HepG2 (cell line): Measurements from ENCODE around the gene ZNF503. TPM values are rescaled to one million over a fixed set of nuclear protein-coding genes. Genes with fewer than 3 reads are reported as not detected.
A peak's percentile ranks its signal among the peaks of the same experiment; 100 is the strongest.

Experiments used
- ATAC-seq: fragments of 200-7000 bp; cut with Tn5 transposase; 3 replicates; pipeline ENCODE4 v1.9.1; 2020; ENCODE audit warnings: mild to moderate bottlenecking, moderate library complexity
- BruUV-seq: library from RNA; stranded (reverse); fragments of 400-500 nt; replicated peaks from 2 replicates; lab custom pipeline; 2021; lab: Mats Ljungman, UMichigan
- CTCF ChIA-PET: fragments of 300-600 bp; formaldehyde crosslinking; extraction: SDS; loops from one replicate; lab custom pipeline; 2021; ENCODE audit warnings: low total read pairs, inconsistent platforms, low intra/inter-chr PET ratio; lab: Yijun Ruan, JAX
- POLR2A ChIA-PET: fragments of 350-600 bp; sonication (Branson Sonifier 250); formaldehyde crosslinking; loops from one replicate; lab custom pipeline; 2020; ENCODE audit warnings: antibody characterized with exemption, inconsistent platforms; lab: Yijun Ruan, JAX
- DNase-seq: peaks from one replicate; pipeline ENCODE4 v3.0.0-alpha.2; 2015; ENCODE audit warnings: low spot score
- FAIRE-seq: peaks from 3 replicates; lab custom pipeline; 2011; peaks lifted over from hg19 to GRCh38; lab: Jason Lieb, UNC
- H2AFZ ChIP-seq: one replicate; pipeline ENCODE4 v1.6.1; 2011; ENCODE audit warnings: low read length, inconsistent platforms
- H3K27ac ChIP-seq: fragments of 300-600 bp; 3 replicates; pipeline ENCODE4 v1.8.0; 2011; ENCODE audit warnings: mixed run types, mild to moderate bottlenecking, mixed read lengths, low read length, inconsistent platforms; ENCODE audit not compliant: insufficient read depth; ENCODE audit errors: extremely low read length
- H3K27me3 ChIP-seq, 2 experiments: fragments of 200-600 bp in 1 of 2; 2 replicates in 1 of 2; 3 replicates in 1 of 2; pipeline versions ENCODE4 v1.6.0 to v1.8.0; 2011; ENCODE audit warnings: low read length in 2 of 2, mild to moderate bottlenecking in 2 of 2, moderate library complexity in 2 of 2, inconsistent platforms in 1 of 2; ENCODE audit not compliant: insufficient read depth in 2 of 2, control insufficient read depth in 1 of 2
- H3K36me3 ChIP-seq, 2 experiments: fragments of 200-600 bp in 1 of 2; replicated peaks in 1 of 2; 2 replicates in 1 of 2; 3 replicates in 1 of 2; pipeline versions ENCODE4 v1.5.1 to v1.8.0; 2011; ENCODE audit warnings: low read length in 2 of 2, inconsistent platforms in 1 of 2; ENCODE audit not compliant: insufficient read depth in 2 of 2, control insufficient read depth in 1 of 2
- H3K4me1 ChIP-seq: 2 replicates; pipeline ENCODE4 v1.5.1; 2012; ENCODE audit warnings: low read length, inconsistent platforms; ENCODE audit not compliant: insufficient read depth
- H3K4me2 ChIP-seq: 2 replicates; pipeline ENCODE4 v1.6.0; 2011; ENCODE audit warnings: low read depth, low read length, inconsistent platforms
- H3K4me3 ChIP-seq, 3 experiments: fragments of 200-600 bp in 1 of 3; sonication (generic), shearing (Covaris generic) in 1 of 3; replicated peaks in 1 of 3; 2 replicates each; pipeline ENCODE4 v1.5.1; 2011 to 2016; ENCODE audit warnings: low read length in 3 of 3, inconsistent platforms in 2 of 3, low read depth in 2 of 3, mild to moderate bottlenecking in 2 of 3, control low read depth in 1 of 3, mixed read lengths in 1 of 3; ENCODE audit not compliant: insufficient read depth in 1 of 3
- H3K79me2 ChIP-seq: one replicate; pipeline ENCODE4 v1.6.1; 2011; ENCODE audit warnings: low read length, inconsistent platforms; ENCODE audit not compliant: insufficient read depth
- H3K9ac ChIP-seq: 2 replicates; pipeline ENCODE4 v1.6.0; 2011; ENCODE audit warnings: mild to moderate bottlenecking, low read depth, low read length, inconsistent platforms; ENCODE audit not compliant: insufficient read depth
- H3K9me3 ChIP-seq: 2 replicates; pipeline ENCODE4 v1.5.1; 2012; ENCODE audit warnings: mild to moderate bottlenecking, low read length
- H4K20me1 ChIP-seq: 2 replicates; pipeline ENCODE4 v1.6.0; 2011; ENCODE audit warnings: inconsistent platforms, mild to moderate bottlenecking, low read length, moderate library complexity; ENCODE audit not compliant: insufficient read depth
- AGO1 ChIP-seq: fragments of 200-400 bp; formaldehyde crosslinking; IDR thresholded peaks from 2 replicates; pipeline ENCODE4 v1.6.1; 2017; ENCODE audit warnings: mild to moderate bottlenecking, low read depth, low read length, moderate library complexity; ENCODE audit not compliant: poor library complexity, severe bottlenecking
- DR1 ChIP-seq: sonication (generic); formaldehyde crosslinking; IDR thresholded peaks from 2 replicates; pipeline ENCODE4 v1.8.0; 2021; ENCODE audit warnings: mild to moderate bottlenecking, missing genetic modification reagents, inconsistent platforms
- EED ChIP-seq: sonication (generic); formaldehyde crosslinking; IDR thresholded peaks from 2 replicates; pipeline ENCODE4 v1.5.0; 2020; ENCODE audit warnings: mild to moderate bottlenecking, missing genetic modification reagents
- FOXJ3 ChIP-seq: sonication (generic); formaldehyde crosslinking; IDR thresholded peaks from 2 replicates; pipeline ENCODE4 v1.4.0; 2020; ENCODE audit warnings: missing genetic modification reagents, mild to moderate bottlenecking, borderline replicate concordance
- HNRNPH1 ChIP-seq: fragments of 200-400 bp; formaldehyde crosslinking; optimal IDR thresholded peaks from 2 replicates; pipeline ENCODE3; 2017; ENCODE audit warnings: mild to moderate bottlenecking, low read depth, low read length
- MBNL3 ChIP-seq: fragments of 250-450 bp; sonication (Bioruptor Pico); conservative IDR thresholded peaks from 2 replicates; pipeline ENCODE4 v1.8.0; 2022; ENCODE audit warnings: mild to moderate bottlenecking, inconsistent platforms
- NONO ChIP-seq, 2 experiments: fragments of 450-650 bp in 1 of 2; sonication (generic) in 1 of 2; formaldehyde crosslinking in 1 of 2; IDR thresholded peaks in 1 of 2; conservative IDR thresholded peaks in 1 of 2; 2 replicates each; pipeline versions ENCODE4 v1.6.1 to v1.8.0; 2017 to 2022; ENCODE audit warnings: mild to moderate bottlenecking in 1 of 2, missing genetic modification reagents in 1 of 2, moderate library complexity in 1 of 2
- PHF5A ChIP-seq: IDR thresholded peaks from one replicate; pipeline ENCODE4 v1.6.1; 2018; ENCODE audit warnings: low read depth, missing genetic modification reagents; ENCODE audit not compliant: unreplicated experiment
- POLR2G ChIP-seq: fragments of 200-400 bp; formaldehyde crosslinking; IDR thresholded peaks from 2 replicates; pipeline ENCODE4 v1.6.1; 2018; ENCODE audit warnings: mild to moderate bottlenecking, low read depth, low read length, moderate library complexity
- PTBP1 ChIP-seq: fragments of 200-400 bp; formaldehyde crosslinking; IDR thresholded peaks from 2 replicates; pipeline ENCODE4 v1.6.1; 2018; ENCODE audit warnings: low read length, low read depth; ENCODE audit not compliant: poor library complexity, severe bottlenecking
- RBFOX2 ChIP-seq: fragments of 200-400 bp; formaldehyde crosslinking; IDR thresholded peaks from 2 replicates; pipeline ENCODE4 v1.6.1; 2017; ENCODE audit warnings: low read depth, mild to moderate bottlenecking, low read length
- RFX3 ChIP-seq: IDR thresholded peaks from 2 replicates; pipeline ENCODE4 v1.6.1; 2016; ENCODE audit warnings: missing biosample characterization, missing genetic modification reagents
- RFXAP ChIP-seq: sonication (generic); formaldehyde crosslinking; IDR thresholded peaks from 2 replicates; pipeline ENCODE4 v1.4.0; 2020; ENCODE audit warnings: missing genetic modification reagents, borderline replicate concordance
- RXRA ChIP-seq: sonication (generic); formaldehyde crosslinking; IDR thresholded peaks from 2 replicates; pipeline ENCODE4 v1.5.1; 2020; ENCODE audit warnings: missing genetic modification reagents
- TAF15 ChIP-seq: fragments of 200-400 bp; formaldehyde crosslinking; IDR thresholded peaks from one replicate; pipeline ENCODE4 v1.6.1; 2018; ENCODE audit warnings: mild to moderate bottlenecking, low read depth, low read length; ENCODE audit not compliant: poor library complexity, severe bottlenecking
- ZHX1 ChIP-seq: sonication (generic); formaldehyde crosslinking; IDR thresholded peaks from 2 replicates; pipeline ENCODE4 v1.8.1; 2022; ENCODE audit warnings: low read depth, mild to moderate bottlenecking, missing genetic modification reagents
- ZNF256 ChIP-seq: sonication (generic); formaldehyde crosslinking; conservative IDR thresholded peaks from 2 replicates; pipeline ENCODE4 v1.4.0; 2020; ENCODE audit warnings: missing genetic modification reagents
- ZNF326 ChIP-seq: sonication (generic); formaldehyde crosslinking; IDR thresholded peaks from 2 replicates; pipeline ENCODE4 v1.4.0; 2020; ENCODE audit warnings: missing genetic modification reagents, borderline replicate concordance
- ZNF367 ChIP-seq: sonication (generic); formaldehyde crosslinking; IDR thresholded peaks from 2 replicates; pipeline ENCODE4 v1.4.0; 2020; ENCODE audit warnings: missing genetic modification reagents, borderline replicate concordance
- ZNF44 ChIP-seq: sonication (generic); formaldehyde crosslinking; IDR thresholded peaks from 2 replicates; pipeline ENCODE4 v1.5.1; 2020; ENCODE audit warnings: mild to moderate bottlenecking, missing genetic modification reagents
- ZNF567 ChIP-seq: sonication (generic); formaldehyde crosslinking; IDR thresholded peaks from 2 replicates; pipeline ENCODE4 v1.8.1; 2023; ENCODE audit warnings: mild to moderate bottlenecking, missing genetic modification reagents, borderline replicate concordance
- WGBS: methylation state at CpG from one replicate; pipeline ENCODE4 v1.1.6; 2017; ENCODE audit warnings: low lambda C conversion rate; 5-methylcytosine and 5-hydroxymethylcytosine counted together
- in situ Hi-C: cut with HindIII; loops from 2 replicates; pipeline ENCODE4 v1.10.0; 2017; ENCODE audit warnings: low pct_unique_long_range_greater_than_20kb; ENCODE audit not compliant: extremely low pct_ligation_motif_present
- intact Hi-C: fragments of 100-400 bp; cut with micrococcal nuclease; formaldehyde crosslinking; loops from one replicate; pipeline ENCODE4 v1.10.0; 2022; ENCODE audit not compliant: unreplicated experiment
- polyA plus RNA-seq, 8 experiments: library from polyadenylated mRNA; depleted of rRNA in 3 of 8; stranded (reverse) in 7 of 8; unstranded in 1 of 8; fragments of >200 nt; fragmentation: Illumina TruSeq in 4 of 8; extraction: Trizol in 4 of 8; gene quantifications; 2 replicates each; pipeline versions ENCODE4 v1.2.1 to v1.2.3, GENCODE V29; 2011 to 2016; ENCODE audit warnings: low read depth in 4 of 8, missing spikeins in 1 of 8, mixed read lengths in 1 of 8; ENCODE audit not compliant: insufficient read depth in 1 of 8
- total RNA-seq, 5 experiments: library from RNA; depleted of rRNA; stranded (reverse); fragments of >200 nt; fragmentation: Illumina TruSeq; extraction: Trizol; gene quantifications; 2 replicates each; pipeline ENCODE4 v1.2.3, GENCODE V29; 2016; ENCODE audit warnings: low read depth in 1 of 5

ZNF503 gene
- total and polyA plus RNA-seq, 2 of the 13 experiments (the other 11 are each of a cell fraction or from before 2014, with no cell fraction given): 2.7 to 8.3 TPM

GRCh38 chr10:75396631-75397495 is 4.7 kb downstream of the ZNF503 start:
- Histone ChIP-seq H3K9me3 (no peaks in the 10 kb centered on the region), H3K79me2 (peaks cover 34% of the 10 kb centered on the region), H2AFZ (no peak overlapping the region), H3K27me3 (no peaks in the 10 kb centered on the region; a peak in 1 of 5 replicates), H3K27ac (no peak overlapping the region), H3K4me3 (no peak overlapping the region), H4K20me1 (peaks cover 28% of the 10 kb centered on the region; the same call in 1 of the 2 replicates), H3K4me2 (no peak overlapping the region), H3K9ac (no peak overlapping the region), H3K36me3 (peaks cover 5 to 21% of the 10 kb centered on the region in 2 experiments; a peak in 2 of 5 replicates), H3K4me1 (peaks cover 15% of the 10 kb centered on the region)
- POLR2A ChIA-PET: no interaction called here
- CTCF ChIA-PET: no interaction called here
- WGBS: 99% methylated on average over 61 of the region's 71 CpGs
- DNase-seq (no peak), ATAC-seq (no peak), FAIRE-seq (no peak)
- intact Hi-C loops (no loop called here), in situ Hi-C loops (loop anchor here (10.0 kb wide), 1 partner anchor 638 kb away; no protein-coding TSS in a partner anchor)
- no TSS peak for BruUV-seq
- TF ChIP-seq EED (CRISPR knock-in tag) (no peak), NONO (IDR thresholded peaks at IDR 0.05) (no peak), NONO (CRISPR knock-in tag; conservative IDR thresholded peaks at IDR 0.05) (0 out of 2 replicates have a peak, but pooled peaks have one; percentile 20), ZNF367 (CRISPR knock-in tag) (no peak), ZHX1 (CRISPR knock-in tag) (no peak), AGO1 (peak; percentile 99), RBFOX2 (peak; percentile 91), HNRNPH1 (no peak), PHF5A (no peak), MBNL3 (no peak), POLR2G (peak; percentile 66), ZNF326 (CRISPR knock-in tag) (no peak), ZNF256 (CRISPR knock-in tag) (no peak), RFXAP (CRISPR knock-in tag) (no peak), FOXJ3 (CRISPR knock-in tag) (no peak), RXRA (CRISPR knock-in tag) (no peak), ZNF44 (CRISPR knock-in tag) (no peak), PTBP1 (peak; percentile 59), RFX3 (CRISPR knock-in tag) (no peak), ZNF567 (CRISPR knock-in tag) (no peak), DR1 (CRISPR knock-in tag) (no peak), TAF15 (peak; percentile 42)
